AG09309 (cell line): ENCODE results near the gene APLP2.
"Not testable (repeated sequence)": the region's sequence is repeated elsewhere in the genome, so short reads cannot be mapped to it uniquely, and the experiment has no call there.

Experiments
- DNase-seq: peaks from one replicate; pipeline ENCODE4 v3.0.0-alpha.2; 2010; ENCODE audit warnings: low read depth
- H3K4me3 ChIP-seq: 2 replicates; pipeline ENCODE4 v1.5.1; 2011; ENCODE audit warnings: mild to moderate bottlenecking, low read depth, low read length, moderate library complexity; ENCODE audit not compliant: control insufficient read depth
- TF ChIP-seq, protein P1 (sequence below): IDR thresholded peaks from 2 replicates; pipeline ENCODE4 v1.5.1; 2011; ENCODE audit warnings: mild to moderate bottlenecking, low read depth, low read length, inconsistent platforms; ENCODE audit not compliant: insufficient read depth, control insufficient read depth; ENCODE audit errors: missing control alignments

Gene APLP2

DNA sequence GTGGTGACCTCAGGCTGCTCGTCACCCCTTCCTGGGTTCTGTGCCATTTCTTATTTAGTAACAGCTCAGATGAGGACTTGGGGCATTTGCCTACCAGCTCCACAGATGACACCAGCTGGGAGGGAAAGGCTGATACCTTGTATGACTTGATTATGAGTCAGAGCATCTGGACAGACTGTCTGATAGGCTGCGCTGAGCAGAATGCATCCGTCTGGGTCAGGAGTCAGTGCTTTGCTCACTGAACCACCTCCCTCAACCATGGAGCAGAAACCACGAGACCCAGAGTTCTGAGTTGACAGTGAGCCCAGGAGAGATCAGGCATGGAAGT, 96.7 kb downstream of the APLP2 start:
- no peak overlapping the region for H3K4me3 ChIP-seq
- peak; percentile 80 for DNase-seq
- TF ChIP-seq, protein P1, sequence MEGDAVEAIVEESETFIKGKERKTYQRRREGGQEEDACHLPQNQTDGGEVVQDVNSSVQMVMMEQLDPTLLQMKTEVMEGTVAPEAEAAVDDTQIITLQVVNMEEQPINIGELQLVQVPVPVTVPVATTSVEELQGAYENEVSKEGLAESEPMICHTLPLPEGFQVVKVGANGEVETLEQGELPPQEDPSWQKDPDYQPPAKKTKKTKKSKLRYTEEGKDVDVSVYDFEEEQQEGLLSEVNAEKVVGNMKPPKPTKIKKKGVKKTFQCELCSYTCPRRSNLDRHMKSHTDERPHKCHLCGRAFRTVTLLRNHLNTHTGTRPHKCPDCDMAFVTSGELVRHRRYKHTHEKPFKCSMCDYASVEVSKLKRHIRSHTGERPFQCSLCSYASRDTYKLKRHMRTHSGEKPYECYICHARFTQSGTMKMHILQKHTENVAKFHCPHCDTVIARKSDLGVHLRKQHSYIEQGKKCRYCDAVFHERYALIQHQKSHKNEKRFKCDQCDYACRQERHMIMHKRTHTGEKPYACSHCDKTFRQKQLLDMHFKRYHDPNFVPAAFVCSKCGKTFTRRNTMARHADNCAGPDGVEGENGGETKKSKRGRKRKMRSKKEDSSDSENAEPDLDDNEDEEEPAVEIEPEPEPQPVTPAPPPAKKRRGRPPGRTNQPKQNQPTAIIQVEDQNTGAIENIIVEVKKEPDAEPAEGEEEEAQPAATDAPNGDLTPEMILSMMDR, result no peak

DNA sequence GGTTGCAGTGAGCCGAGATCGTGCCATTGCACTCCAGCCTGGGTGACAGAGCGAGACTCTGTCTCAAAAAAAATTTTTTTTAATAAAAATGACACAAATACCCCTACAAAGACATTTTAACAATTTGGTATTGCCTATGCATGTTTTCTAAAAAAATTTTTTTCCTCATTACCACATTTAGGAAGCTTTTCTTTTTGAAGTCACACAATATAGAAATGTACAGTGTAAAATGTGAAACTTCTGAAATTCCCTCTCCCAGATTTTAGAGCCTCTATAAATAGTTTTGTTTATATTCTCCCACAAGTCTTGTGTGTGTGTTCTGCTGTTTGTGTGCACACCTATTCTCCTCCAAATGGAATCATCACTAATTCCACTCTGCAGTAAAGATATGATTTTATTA, 97.5 kb downstream of the APLP2 start:
- DNase-seq, result no peak
- TF ChIP-seq, protein P1, result no peak
- no peak overlapping the region for H3K4me3 ChIP-seq

DNA sequence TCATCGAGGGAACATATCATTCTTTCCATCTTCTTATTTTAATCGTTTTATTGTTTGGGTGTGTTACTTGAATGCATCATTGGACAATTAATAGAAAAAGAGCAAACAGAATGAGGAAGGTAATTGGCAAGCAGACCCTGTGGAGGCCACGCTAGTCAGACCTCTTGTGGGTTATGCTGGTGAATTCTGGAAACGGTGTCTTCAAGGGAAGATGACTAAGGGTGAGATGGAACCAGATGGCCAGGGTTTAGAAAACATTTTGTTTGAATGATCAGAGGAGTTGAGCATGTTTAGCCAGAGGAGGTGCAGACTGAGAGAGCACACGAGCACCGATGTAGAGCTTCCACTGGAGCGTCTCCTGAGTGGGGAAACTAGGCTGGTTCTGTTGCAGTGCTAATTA, 98.4 kb downstream of the APLP2 start:
- DNase-seq, result no peak
- H3K4me3 ChIP-seq, result no peak overlapping the region
- TF ChIP-seq, protein P1, result no peak

DNA sequence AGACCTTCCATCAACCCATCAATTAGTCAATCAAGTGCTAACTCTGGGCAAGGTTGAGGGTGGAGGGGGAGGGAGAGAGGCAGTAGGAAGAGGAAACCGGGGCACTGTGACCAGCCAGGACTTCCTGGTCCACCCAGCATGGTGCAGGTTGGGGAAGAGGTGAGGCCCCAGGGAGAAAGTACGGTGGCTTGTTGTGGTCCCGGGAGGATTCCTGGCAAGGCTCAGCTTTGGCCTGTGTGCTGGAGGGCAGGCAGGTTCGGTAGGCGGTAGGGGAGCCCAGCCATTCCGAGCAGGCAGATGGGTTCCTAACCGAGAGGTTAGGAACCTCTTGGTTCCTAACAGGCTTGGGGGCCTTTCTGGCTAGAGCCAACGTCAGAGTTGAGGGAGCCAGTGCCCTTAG, 100.7 kb downstream of the APLP2 start:
- DNase-seq, result no peak
- H3K4me3 ChIP-seq, result no peak overlapping the region
- TF ChIP-seq, protein P1, result no peak

DNA sequence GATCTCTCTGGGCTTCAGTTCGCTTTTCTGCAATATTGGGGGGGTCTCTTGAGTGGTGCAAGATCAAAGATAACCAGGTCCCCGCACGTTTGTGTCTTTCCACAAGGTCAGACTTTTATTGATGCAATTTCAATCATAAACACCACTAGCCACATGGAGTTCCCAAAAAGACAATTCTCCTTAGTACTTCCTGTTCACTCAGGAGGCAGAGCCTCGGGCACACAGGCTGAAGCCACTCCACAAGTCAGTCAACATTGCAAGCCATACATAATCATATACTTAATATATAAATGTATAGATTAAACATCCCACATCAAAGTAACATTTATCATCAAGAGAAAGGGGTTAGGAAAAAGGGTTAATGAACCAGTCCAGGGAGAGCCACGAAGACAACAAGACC, 101.8 kb downstream of the APLP2 start:
- TF ChIP-seq, protein P1, result no peak

DNA sequence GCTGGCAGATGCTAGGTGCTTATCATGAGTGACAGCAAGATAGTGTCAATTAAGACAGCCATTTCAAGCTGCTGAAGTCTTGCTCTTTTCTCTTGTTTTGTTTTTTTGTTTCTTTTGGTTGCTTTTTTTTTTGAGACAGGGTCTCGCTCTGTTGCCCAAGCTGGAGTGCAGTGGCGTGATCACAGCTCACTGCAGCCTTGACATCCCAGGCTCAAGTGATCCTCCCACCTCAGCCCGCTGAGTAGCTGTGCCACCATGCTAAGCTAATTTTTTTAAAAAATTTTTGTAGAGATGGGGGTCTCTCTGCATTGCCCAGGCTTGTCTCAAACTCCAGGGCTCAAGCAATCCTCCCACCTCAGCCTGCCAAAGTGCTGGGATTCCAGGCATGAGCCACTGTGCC, 102.3 kb downstream of the APLP2 start:
- DNase-seq, result not testable (repeated sequence)

More for the DNA sequence above, 101.8 kb downstream of the APLP2 start:
- DNase-seq, result no peak
- no peak overlapping the region for H3K4me3 ChIP-seq

DNA sequence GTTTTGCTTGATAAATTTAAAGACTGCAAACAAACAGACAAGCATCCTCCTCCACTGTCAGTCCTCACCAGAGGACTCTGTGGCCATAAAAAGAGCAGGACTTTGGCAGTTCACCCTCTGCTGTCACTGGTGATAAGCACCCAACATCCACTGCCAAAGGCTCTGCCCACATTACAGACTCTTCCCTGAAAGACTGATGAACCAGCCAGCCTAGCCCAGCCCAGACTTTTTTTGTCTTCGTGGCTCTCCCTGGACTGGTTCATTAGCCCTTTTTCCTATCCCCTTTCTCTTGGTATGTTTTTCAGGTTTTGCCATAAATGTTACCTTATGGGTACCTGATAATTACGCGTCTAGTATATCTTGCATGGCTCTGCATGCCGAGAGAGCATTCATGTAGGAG, 104.9 kb downstream of the APLP2 start:
- no peak overlapping the region for H3K4me3 ChIP-seq
- TF ChIP-seq, protein P1, result no peak
- no peak for DNase-seq

More for the DNA sequence above, 102.3 kb downstream of the APLP2 start:
- H3K4me3 ChIP-seq, result not testable (repeated sequence)
